Osteoblast (primary cell): ENCODE measurements around the gene PRKAR2B. TPM values are rescaled to one million over a fixed set of nuclear protein-coding genes. Genes with fewer than 3 reads are reported as not detected.

ENCODE experiments used
- DNase-seq: peaks from one replicate; pipeline ENCODE4 v3.0.0; 2011; ENCODE audit warnings: low spot score, mixed read lengths; ENCODE audit not compliant: insufficient read length; ENCODE audit errors: missing footprints
- H2AFZ ChIP-seq: 2 replicates; pipeline ENCODE4 v1.6.0; 2011; ENCODE audit warnings: mild to moderate bottlenecking, low read length
- H3K27ac ChIP-seq: 2 replicates; pipeline ENCODE4 v1.5.1; 2011; ENCODE audit warnings: mild to moderate bottlenecking, low read depth, low read length, moderate library complexity
- H3K27me3 ChIP-seq: 2 replicates; pipeline ENCODE4 v1.6.0; 2012; ENCODE audit warnings: mild to moderate bottlenecking, control low read depth, inconsistent platforms, low read length, moderate library complexity; ENCODE audit not compliant: insufficient read depth
- H3K36me3 ChIP-seq: 2 replicates; pipeline ENCODE4 v1.5.1; 2011; ENCODE audit warnings: mild to moderate bottlenecking, low read length, control low read depth, moderate library complexity; ENCODE audit not compliant: insufficient read depth
- H3K4me1 ChIP-seq: 2 replicates; pipeline ENCODE4 v1.5.1; 2011; ENCODE audit warnings: mild to moderate bottlenecking, low read length, control low read depth, moderate library complexity; ENCODE audit not compliant: insufficient read depth
- H3K4me2 ChIP-seq: 2 replicates; pipeline ENCODE4 v1.6.0; 2011; ENCODE audit warnings: mild to moderate bottlenecking, low read length; ENCODE audit not compliant: insufficient read depth
- H3K4me3 ChIP-seq: fragments of 200-600 bp; sonication (generic); 3 replicates; pipeline ENCODE4 v1.5.1; 2012; ENCODE audit warnings: mild to moderate bottlenecking, low read length, inconsistent platforms; ENCODE audit not compliant: insufficient read depth
- H3K79me2 ChIP-seq: 2 replicates; pipeline ENCODE4 v1.6.0; 2012; ENCODE audit warnings: mild to moderate bottlenecking, low read length, control low read depth, inconsistent platforms; ENCODE audit not compliant: insufficient read depth
- H3K9me3 ChIP-seq: 2 replicates; pipeline ENCODE4 v1.5.1; 2011; ENCODE audit warnings: low read depth, low read length, control low read depth
- H4K20me1 ChIP-seq: 2 replicates; pipeline ENCODE4 v1.6.0; 2012; ENCODE audit warnings: mild to moderate bottlenecking, low read length, control low read depth; ENCODE audit not compliant: insufficient read depth
- total RNA-seq: library from RNA; depleted of rRNA; stranded (reverse); fragments of >200 nt; gene quantifications from 2 replicates; pipeline ENCODE4 v1.2.3, GENCODE V29; 2012
- TF ChIP-seq, protein P1 (sequence below): IDR thresholded peaks from 2 replicates; pipeline ENCODE4 v1.5.1; 2011; ENCODE audit warnings: mild to moderate bottlenecking, low read depth, low read length, moderate library complexity; ENCODE audit errors: extremely low read depth

PRKAR2B gene
- total RNA-seq, 1 donor, result 2.5 TPM

- Histone ChIP-seq H4K20me1 (no peaks in the 10 kb centered on the region), H3K36me3 (no peaks in the 10 kb centered on the region), H3K27me3 (no peaks in the 10 kb centered on the region), H3K9me3 (no peaks in the 10 kb centered on the region), H3K4me2 (no peak overlapping the region), H3K4me1 (no peaks in the 10 kb centered on the region), H3K79me2 (no peaks in the 10 kb centered on the region), H2AFZ (no peak overlapping the region), H3K27ac (no peak overlapping the region), H3K4me3 (no peak overlapping the region)
- TF ChIP-seq, protein P1, sequence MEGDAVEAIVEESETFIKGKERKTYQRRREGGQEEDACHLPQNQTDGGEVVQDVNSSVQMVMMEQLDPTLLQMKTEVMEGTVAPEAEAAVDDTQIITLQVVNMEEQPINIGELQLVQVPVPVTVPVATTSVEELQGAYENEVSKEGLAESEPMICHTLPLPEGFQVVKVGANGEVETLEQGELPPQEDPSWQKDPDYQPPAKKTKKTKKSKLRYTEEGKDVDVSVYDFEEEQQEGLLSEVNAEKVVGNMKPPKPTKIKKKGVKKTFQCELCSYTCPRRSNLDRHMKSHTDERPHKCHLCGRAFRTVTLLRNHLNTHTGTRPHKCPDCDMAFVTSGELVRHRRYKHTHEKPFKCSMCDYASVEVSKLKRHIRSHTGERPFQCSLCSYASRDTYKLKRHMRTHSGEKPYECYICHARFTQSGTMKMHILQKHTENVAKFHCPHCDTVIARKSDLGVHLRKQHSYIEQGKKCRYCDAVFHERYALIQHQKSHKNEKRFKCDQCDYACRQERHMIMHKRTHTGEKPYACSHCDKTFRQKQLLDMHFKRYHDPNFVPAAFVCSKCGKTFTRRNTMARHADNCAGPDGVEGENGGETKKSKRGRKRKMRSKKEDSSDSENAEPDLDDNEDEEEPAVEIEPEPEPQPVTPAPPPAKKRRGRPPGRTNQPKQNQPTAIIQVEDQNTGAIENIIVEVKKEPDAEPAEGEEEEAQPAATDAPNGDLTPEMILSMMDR, result no peak
- DNase-seq, result no peak
These were observed 56.3 kb downstream of the PRKAR2B start for GRCh38 chr7:107100824-107101223.

- Histone ChIP-seq H3K27me3 (no peaks in the 10 kb centered on the region), H3K79me2 (no peaks in the 10 kb centered on the region), H3K4me1 (no peaks in the 10 kb centered on the region), H3K27ac (no peak overlapping the region), H3K36me3 (no peaks in the 10 kb centered on the region), H2AFZ (no peak overlapping the region), H3K9me3 (no peaks in the 10 kb centered on the region), H3K4me3 (no peak overlapping the region), H3K4me2 (no peak overlapping the region), H4K20me1 (no peaks in the 10 kb centered on the region)
- TF ChIP-seq, protein P1, result no peak
- DNase-seq, result no peak
These were observed 58.9 kb downstream of the PRKAR2B start for GRCh38 chr7:107103369-107103768.

DNA sequence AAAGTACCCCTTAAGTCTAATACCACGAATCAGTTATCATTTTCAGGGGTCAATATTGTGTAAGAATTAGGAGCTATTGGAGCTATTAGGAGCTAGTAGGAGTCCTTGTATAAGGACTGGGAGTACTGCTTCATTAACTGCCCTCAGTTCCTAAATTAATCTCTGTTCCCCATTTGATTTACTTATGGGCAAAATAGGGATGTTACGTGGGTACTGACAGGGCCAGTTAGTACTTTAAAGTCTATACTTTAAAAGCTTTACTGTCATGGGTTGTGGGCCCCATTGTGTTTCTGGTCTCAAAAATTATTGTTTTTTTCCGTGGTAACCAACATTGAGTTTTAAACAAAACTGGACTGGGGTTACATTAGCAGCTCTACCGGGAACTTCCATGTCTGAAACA is 60.3 kb downstream of the PRKAR2B start:
- H2AFZ ChIP-seq, result no peak overlapping the region
- TF ChIP-seq, protein P1, result no peak
- no peaks in the 10 kb centered on the region for H3K79me2 ChIP-seq

DNA sequence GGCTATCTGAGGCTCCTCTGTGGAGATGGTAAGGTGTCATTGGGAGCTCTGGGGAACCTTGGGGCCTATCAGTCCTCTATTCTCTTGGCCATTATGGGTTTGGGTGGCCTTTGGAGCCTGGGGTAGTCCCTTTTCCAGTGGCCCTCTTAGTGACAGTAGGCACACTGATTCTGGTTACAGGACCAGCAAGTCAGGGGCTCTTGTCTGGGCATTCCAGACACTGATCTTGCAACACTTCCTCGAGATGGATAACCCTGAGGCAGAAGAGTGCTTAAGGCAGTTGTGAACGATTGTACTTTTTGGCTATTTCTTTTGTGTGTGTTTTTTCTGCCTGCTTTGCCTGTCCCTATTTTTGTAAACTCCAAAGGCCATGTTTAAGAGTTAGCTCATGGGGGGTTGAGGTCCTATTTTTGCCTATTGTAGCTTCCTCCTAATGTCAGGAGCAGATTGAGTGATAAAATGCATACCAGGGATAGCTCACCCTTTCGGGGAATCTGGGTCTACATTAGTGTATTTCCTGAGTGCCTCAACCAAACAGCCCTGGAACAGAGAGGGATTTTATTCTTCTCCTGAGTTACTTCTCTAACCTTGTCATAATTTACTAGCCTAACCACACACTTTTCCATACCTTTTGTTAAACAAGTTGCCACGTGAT is 61.2 kb downstream of the PRKAR2B start:
- no peaks in the 10 kb centered on the region for H3K27me3 ChIP-seq
- H3K27ac ChIP-seq, result no peak overlapping the region
- H3K4me1 ChIP-seq, result no peaks in the 10 kb centered on the region
- H3K4me2 ChIP-seq, result no peak overlapping the region
- H3K36me3 ChIP-seq, result no peaks in the 10 kb centered on the region
- TF ChIP-seq, protein P1, result no peak
- no peaks in the 10 kb centered on the region for H3K79me2 ChIP-seq
- H3K9me3 ChIP-seq, result no peaks in the 10 kb centered on the region
- H4K20me1 ChIP-seq, result no peaks in the 10 kb centered on the region
- no peak for DNase-seq
- no peak overlapping the region for H2AFZ ChIP-seq
- H3K4me3 ChIP-seq, result no peak overlapping the region

More for the DNA sequence above, 60.3 kb downstream of the PRKAR2B start:
- no peak overlapping the region for H3K4me2 ChIP-seq
- H3K36me3 ChIP-seq, result no peaks in the 10 kb centered on the region
- H4K20me1 ChIP-seq, result no peaks in the 10 kb centered on the region
- DNase-seq, result no peak
- H3K9me3 ChIP-seq, result no peaks in the 10 kb centered on the region
- no peaks in the 10 kb centered on the region for H3K27me3 ChIP-seq
- no peaks in the 10 kb centered on the region for H3K4me1 ChIP-seq
- H3K27ac ChIP-seq, result no peak overlapping the region
- no peak overlapping the region for H3K4me3 ChIP-seq
